HFF-Myc (cell line): ENCODE data around the gene SPECC1.

Experiments
- DNase-seq: peaks from one replicate; pipeline ENCODE4 v3.0.0-alpha.2; 2011; ENCODE audit warnings: low read depth; ENCODE audit errors: extremely low read depth
- H3K4me3 ChIP-seq: replicated peaks from 2 replicates; pipeline ENCODE4 v1.5.1; 2011; ENCODE audit warnings: low read depth, mild to moderate bottlenecking, control low read depth, low read length
- CTCF ChIP-seq: IDR thresholded peaks from 2 replicates; pipeline ENCODE4 v1.5.1; 2012; ENCODE audit warnings: mild to moderate bottlenecking, low read depth, low read length, control low read depth; ENCODE audit errors: missing control alignments

SPECC1 gene

DNA sequence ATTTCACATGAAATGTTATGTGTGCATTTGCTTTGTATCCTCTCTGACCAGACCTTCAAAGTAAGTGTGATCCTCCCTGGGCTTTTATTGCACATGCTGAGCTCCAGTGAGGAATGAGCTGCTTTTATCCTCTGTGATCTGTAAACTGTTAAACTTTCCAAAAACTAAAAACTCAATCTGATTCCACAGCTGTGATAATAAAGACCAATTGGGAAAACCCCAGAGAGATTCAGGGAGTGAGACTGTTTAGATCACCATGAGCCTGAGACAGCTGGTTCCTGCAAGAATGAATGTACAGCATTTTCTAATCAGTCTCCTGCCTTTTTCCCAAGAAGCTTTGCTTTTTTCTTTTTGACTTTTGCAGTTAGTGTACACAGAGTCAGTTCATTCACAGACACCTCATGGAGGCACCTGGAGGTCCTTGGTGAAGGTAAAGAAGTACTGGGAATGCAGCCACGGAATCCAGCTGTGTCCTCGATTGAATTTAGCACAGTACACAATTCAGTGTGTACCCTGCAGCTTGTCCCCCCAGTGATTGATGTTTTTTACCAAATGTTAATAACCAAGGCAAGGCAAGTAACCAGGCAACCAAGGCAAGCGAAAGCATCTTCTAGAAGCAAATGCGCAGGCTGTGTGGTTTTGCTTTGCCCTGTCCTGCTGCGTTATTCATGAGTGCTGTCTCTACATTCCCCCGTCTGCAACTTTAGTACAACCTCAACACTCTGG lies 275.6 kb downstream of the SPECC1 start:
- H3K4me3 ChIP-seq = no peak overlapping the region
- no peak for TF ChIP-seq CTCF
- DNase-seq = no peak

- H3K4me3 ChIP-seq = no peak overlapping the region
- TF ChIP-seq CTCF = no peak
- no peak for DNase-seq
Measured at GRCh38 chr17:20289984-20290383, 280.8 kb downstream of the SPECC1 start.

DNA sequence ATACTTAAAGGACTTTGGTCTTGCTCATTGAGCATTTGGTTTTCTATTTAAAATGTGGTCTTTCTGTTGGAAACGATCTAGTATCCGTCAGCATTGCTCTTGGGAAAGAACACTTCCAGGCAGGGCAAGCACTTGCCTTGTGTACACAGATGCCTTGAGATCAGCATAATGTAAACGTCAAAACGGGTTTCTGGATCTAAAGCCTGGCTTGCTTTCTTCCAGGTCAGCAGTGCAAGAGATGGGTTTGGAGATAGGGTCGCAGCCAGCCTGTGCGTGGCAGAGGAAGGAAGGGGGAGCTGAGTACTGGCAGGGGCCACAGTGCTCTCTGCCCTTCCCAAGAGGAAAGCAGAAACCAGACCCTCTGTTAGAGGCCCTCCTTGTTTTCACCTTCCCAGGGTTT lies 282.7 kb downstream of the SPECC1 start:
- DNase-seq = no peak
- no peak for TF ChIP-seq CTCF
- H3K4me3 ChIP-seq = no peak overlapping the region

- no peak overlapping the region for H3K4me3 ChIP-seq
- DNase-seq = no peak
- TF ChIP-seq CTCF = no peak
Measured at GRCh38 chr17:20293501-20293900, 284.3 kb downstream of the SPECC1 start.

- TF ChIP-seq CTCF = no peak
- H3K4me3 ChIP-seq = no peak overlapping the region
- no peak for DNase-seq
Measured at GRCh38 chr17:20294120-20294519, 285.0 kb downstream of the SPECC1 start.

DNA sequence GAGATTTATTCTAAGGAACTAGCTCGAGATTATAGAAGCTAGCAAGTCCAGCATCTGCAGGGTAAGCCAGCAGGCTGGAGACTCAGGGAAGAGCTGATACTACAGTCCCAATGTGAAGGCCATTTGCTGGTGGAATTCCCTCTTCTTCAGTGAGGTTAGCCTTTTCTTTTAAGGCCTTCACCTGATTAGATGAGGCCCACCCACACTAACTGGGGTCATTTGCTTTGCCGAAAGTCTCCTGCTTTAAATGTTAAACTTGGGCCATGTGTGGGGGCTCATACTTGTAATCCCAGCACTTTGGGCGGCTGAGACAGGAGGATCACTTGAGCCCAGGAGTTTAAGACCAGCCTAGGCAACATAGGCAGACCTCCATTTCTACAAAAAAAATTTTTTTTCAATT lies 289.9 kb downstream of the SPECC1 start:
- no peak overlapping the region for H3K4me3 ChIP-seq
- TF ChIP-seq CTCF = no peak
- DNase-seq = no peak

GRCh38 chr17:20300436-20300934 lies 291.3 kb downstream of the SPECC1 start:
- H3K4me3 ChIP-seq = no peak overlapping the region
- no peak for TF ChIP-seq CTCF
- DNase-seq = no peak
